ENCODE data around the gene LMBR1L.

DNA sequence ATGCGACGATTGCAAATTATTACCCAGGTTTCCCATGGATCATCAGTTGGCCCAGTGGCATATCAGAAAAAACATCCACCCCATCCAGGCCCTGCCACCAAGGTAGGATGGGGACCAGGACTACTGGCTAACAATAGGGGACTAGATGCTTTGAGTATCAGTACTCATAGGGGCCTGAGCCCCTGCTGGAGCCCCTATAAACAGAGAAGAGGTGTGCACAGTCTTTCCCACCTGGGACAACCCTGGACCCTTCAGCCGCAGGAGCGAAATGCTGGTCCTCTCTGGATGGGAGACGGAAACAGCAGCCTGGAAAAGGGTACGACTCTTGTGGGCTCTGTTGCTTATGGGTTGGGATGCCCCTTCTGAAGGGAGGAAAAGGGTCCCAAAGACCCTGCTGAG is 21.7 kb downstream of the LMBR1L start:
- TF ChIP-seq, protein P1, sequence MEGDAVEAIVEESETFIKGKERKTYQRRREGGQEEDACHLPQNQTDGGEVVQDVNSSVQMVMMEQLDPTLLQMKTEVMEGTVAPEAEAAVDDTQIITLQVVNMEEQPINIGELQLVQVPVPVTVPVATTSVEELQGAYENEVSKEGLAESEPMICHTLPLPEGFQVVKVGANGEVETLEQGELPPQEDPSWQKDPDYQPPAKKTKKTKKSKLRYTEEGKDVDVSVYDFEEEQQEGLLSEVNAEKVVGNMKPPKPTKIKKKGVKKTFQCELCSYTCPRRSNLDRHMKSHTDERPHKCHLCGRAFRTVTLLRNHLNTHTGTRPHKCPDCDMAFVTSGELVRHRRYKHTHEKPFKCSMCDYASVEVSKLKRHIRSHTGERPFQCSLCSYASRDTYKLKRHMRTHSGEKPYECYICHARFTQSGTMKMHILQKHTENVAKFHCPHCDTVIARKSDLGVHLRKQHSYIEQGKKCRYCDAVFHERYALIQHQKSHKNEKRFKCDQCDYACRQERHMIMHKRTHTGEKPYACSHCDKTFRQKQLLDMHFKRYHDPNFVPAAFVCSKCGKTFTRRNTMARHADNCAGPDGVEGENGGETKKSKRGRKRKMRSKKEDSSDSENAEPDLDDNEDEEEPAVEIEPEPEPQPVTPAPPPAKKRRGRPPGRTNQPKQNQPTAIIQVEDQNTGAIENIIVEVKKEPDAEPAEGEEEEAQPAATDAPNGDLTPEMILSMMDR (conservative IDR thresholded peaks at IDR 0.05 in 1 of 2, IDR thresholded peaks at IDR 0.05 in 1 of 2; ENCODE audit: low read depth in 1 of 2, low read length in 2 of 2) = no peak
- no peak for TF ChIP-seq EZH2 (IDR thresholded peaks at IDR 0.05; ENCODE audit: low read length, missing control alignments)
